GM21381 (cell line): ENCODE measurements around the gene MAFF.
"Not testable (repeated sequence)": the region's sequence is repeated elsewhere in the genome, so short reads cannot be mapped to it uniquely, and the experiment has no call there.

Experiments used
- ATAC-seq: cut with Tn5 transposase; IDR thresholded peaks from one replicate; pipeline ENCODE4 v1.9.1; 2021; ENCODE audit warnings: mild to moderate bottlenecking, moderate library complexity; ENCODE audit not compliant: unreplicated experiment

Gene MAFF

GRCh38 chr22:38201711-38202436 lies at the start of gene MAFF:
Gene MAFF, plus strand, starts transcription at chr22:38201994. Its CDS starts 11,860 bp downstream, at chr22:38213854.
- ATAC-seq = peak; percentile 49

- no peak for ATAC-seq
Measured at GRCh38 chr22:38153821-38154562, 47.8 kb upstream of the MAFF start.

- not testable (repeated sequence) for ATAC-seq
Measured at GRCh38 chr22:38154563-38154915, 47.3 kb upstream of the MAFF start.

DNA sequence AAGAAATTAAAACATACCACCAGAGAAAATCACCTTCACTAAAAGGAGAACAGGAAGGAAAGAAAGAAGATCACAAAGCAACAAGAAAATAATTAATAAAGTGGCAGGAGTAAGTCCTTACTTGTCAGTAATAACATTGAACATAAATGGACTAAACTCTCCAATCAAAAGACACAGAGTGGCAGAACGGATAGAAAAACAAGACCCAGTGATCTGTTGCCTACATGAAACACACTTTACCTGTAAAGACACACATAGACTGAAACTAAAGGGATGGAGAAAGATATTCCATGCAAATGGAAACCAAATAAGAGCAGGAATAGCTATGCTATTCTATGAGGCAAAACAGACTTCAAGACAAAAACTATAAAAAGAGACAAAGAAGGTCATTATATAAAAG lies 46.1 kb upstream of the MAFF start:
- ATAC-seq = no peak

GRCh38 chr22:38162881-38163843 lies 38.6 kb upstream of the MAFF start:
- no peak for ATAC-seq

- no peak for ATAC-seq
Measured at GRCh38 chr22:38163844-38164550, 37.8 kb upstream of the MAFF start.

DNA sequence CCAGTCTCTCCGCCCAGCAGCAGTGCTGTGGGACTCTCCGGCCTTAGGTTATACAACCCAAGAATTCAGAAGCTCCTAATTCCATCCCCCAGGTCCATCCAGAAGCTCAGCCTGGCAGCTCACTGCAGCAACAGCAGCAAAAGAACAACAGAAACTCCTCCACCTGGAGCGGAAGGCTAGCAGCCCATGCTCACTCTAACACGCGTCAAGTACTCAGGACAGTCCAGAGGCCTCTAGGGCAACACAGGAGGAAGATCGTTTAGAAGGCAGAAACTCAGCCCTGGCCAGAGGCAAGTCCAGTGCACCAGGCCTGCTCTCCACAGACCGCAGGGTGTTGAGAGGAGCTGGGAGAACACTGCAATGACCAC lies 37.3 kb upstream of the MAFF start:
- ATAC-seq = no peak

- no peak for ATAC-seq
Measured at GRCh38 chr22:38165922-38166593, 35.7 kb upstream of the MAFF start.

GRCh38 chr22:38167988-38168407 lies 33.8 kb upstream of the MAFF start:
- no peak for ATAC-seq

DNA sequence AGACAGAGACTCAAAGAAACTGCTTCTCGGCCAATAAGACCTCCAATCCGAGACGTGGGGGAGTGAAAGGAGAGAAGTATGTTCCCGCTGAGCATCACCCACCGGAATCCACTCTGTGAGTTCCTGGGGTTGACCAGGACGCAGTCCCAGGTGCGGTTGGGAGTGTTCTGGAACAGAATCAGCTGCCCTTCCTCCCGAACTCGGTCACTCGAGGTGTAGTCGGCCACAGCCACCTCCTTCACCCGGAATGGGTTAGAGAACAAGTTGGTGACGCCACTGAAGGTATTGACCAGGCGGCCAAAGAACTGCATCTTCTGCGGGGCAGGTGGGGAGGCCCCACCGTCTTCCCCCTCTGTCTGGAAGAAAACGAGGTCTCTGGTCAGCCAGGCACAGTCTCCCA lies 32.7 kb upstream of the MAFF start:
- no peak for ATAC-seq

DNA sequence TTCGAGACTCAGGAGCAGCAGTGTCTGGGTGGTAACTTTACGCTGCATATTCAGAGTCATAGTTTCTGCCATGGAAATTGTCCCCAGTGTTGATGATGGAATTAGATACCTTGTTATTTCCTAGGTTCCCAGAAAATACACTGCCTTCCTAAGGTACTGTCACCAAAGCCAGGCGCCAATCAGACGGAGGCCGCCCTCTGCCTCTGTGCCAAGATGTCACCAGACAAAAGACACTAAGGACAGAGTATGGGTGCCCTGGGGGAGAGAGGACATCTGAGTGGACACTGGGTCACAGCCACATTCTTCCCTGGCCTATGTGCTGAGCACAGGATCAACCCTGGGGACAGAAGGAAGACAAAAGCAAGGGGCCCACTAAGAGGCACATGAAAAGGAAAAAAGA lies 31.3 kb upstream of the MAFF start:
- ATAC-seq = no peak

GRCh38 chr22:38171927-38172831 lies 29.6 kb upstream of the MAFF start:
- ATAC-seq = no peak

DNA sequence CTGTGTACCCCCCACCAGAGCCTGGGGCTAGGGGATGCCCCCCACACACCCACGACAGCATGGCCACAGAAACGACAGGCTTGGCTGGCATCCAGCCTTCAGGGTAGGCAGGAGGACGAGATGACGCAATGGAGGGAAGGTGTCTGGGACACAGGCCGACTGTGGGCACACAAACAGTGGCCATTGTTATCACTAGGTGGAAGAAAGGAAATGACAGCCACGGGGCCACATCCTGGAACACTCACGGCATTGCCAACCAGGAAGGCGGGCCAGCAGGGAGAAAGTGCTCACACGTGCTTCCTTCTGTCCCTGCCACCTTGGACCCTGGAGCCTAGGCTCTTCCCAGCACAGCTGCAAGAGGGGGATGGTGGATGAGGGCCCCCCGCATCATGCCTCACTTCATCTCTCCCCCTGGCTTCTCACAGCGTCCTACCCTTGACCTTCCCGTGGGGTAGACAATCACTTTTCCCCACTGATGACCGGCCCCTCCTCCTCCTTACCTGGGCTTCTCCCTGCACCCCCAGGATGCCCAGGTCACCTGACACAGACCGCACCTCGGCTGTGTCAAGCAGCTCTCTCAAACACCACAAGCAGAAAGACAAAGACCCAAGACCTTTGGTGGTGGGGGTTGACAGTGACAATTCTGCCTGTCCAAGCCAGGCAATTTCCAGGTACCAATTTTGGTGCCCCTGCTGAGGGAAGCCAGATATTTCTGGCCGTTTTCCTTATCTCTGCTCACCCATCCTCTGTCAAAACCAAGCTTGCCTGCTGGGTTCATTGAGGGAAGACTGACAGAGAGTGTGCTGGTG lies 28.8 kb upstream of the MAFF start:
- ATAC-seq = no peak

GRCh38 chr22:38173641-38173906 lies 28.2 kb upstream of the MAFF start:
- ATAC-seq = no peak

GRCh38 chr22:38174626-38175025 lies 27.2 kb upstream of the MAFF start:
- no peak for ATAC-seq

- ATAC-seq = no peak
Measured at GRCh38 chr22:38175206-38176118, 26.3 kb upstream of the MAFF start.

GRCh38 chr22:38176170-38176741 lies 25.5 kb upstream of the MAFF start:
- ATAC-seq = no peak
